GM19023 (cell line): ENCODE measurements around the gene POLE.

Experiments used
- ATAC-seq: cut with Tn5 transposase; IDR thresholded peaks from one replicate; pipeline ENCODE4 v1.9.1; 2021; ENCODE audit warnings: mild to moderate bottlenecking, moderate library complexity; ENCODE audit not compliant: unreplicated experiment

Gene POLE

DNA sequence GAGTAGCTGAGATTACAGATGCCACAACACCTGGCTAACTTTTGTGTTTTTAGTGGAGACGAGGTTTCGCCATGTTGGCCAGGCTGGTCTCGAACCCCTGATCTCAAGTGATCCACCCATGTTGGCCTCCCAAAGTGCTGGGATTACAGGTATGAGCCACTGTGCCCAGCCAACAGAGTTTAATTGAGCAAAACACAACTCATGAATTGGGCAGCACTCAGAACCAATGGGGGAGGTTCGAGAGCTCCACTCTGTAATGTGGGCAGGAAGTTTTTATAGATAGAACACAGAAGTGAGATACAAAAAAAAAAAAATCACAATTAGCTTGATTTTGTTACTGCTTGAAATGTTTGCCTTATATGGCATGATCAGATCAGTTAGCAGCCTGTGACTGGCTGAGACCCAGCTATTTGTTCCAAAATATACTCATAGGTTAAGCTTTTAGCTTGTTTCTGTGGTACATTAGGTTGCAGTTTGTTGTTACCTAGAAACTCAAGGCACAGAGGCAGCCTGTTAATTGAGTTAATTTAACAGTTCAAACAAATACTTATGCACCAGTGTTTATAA lies 69.9 kb downstream of the POLE start:
- no peak for ATAC-seq

DNA sequence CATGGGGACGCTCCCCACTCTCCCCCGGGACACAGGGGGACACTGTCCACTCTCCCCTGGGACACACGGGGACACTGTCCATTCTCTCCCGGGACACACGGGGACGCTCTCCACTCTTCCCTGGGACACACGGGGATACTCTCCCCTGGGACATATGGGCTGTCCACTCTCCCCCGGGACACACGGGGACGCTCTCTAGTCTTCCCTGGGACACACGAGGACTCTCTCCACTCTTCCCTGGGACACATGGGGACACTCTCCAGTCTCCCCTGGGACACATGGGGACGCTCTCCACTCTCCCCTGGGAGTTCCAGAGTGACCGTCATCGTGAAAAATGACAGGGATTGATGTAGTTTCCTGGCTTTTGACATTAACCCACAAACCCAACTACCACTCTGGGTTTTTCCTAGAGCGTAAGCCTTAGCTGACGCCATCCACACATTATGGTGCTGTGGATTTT lies 71.5 kb downstream of the POLE start:
- ATAC-seq = no peak

DNA sequence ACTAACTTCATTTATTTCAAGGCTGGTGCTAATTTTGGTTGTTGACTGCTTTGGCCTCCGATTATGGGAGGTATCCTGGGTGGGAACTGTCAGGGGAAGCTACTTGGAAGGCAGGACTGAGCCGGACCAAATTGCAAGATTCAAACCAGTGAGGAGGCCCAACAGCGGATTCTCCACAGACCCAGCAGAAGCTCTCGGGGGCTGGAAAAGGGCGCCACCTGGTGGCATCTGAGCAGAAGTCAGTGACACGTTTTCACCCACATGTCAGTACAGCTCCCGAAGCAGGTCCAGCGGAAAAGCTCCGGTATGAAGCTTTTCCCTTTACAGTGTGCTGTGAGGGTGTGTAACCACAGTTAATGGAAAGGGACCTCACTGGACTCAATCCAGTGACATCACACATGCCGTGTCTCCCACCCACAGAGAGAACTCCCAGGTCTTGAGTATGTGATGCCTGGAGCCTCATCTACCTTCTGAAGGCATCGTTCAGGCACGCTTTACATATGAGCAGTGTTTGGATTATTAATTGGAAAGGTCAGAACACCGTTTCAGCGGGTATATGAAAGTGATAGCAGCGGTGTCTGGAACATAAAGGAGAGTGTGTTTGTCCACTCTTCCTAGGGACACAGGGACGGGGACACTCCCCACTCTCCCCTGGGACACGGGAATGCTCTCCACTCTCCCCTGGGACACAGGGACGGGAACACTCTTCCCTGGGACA lies 72.1 kb downstream of the POLE start:
- ATAC-seq = no peak

DNA sequence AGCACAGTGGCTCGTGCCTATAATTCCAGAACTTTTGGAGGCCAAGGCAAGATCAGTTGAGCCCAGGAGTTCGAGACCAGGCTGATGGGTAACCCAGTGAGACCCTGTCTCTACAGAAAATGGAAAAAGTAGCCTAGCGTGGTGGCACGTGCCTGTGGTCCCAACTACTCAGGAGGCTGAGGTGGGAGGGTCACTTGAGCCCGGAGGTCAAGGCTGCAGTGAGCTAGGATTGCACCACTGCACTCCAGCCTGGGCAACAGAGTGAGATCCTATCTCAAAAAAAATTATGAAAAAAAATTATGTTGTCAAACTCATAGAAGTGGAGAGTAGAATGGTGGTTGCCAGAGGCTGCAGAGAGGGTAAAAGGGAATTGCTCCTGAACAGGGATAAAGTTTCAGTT lies 73.1 kb downstream of the POLE start:
- ATAC-seq = no peak

DNA sequence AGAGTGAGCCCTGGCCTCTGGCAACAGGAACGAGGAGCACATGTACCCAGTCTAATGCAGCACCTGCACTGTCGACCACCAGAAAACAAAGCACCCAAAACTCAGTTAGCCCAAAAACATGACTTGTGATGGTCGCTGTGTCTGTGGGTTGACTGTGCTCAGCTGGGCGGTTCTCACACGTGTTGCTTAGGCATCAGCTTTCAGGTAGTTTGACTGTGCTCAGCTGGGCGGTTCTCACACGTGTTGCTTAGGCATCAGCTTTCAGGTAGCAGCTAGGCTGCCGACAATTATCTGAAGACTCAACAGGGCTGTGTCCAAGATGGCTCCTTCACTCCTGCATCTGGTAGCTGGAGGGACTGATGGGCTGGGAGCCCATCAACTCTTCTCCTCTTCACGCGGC lies 75.5 kb downstream of the POLE start:
- ATAC-seq = no peak

DNA sequence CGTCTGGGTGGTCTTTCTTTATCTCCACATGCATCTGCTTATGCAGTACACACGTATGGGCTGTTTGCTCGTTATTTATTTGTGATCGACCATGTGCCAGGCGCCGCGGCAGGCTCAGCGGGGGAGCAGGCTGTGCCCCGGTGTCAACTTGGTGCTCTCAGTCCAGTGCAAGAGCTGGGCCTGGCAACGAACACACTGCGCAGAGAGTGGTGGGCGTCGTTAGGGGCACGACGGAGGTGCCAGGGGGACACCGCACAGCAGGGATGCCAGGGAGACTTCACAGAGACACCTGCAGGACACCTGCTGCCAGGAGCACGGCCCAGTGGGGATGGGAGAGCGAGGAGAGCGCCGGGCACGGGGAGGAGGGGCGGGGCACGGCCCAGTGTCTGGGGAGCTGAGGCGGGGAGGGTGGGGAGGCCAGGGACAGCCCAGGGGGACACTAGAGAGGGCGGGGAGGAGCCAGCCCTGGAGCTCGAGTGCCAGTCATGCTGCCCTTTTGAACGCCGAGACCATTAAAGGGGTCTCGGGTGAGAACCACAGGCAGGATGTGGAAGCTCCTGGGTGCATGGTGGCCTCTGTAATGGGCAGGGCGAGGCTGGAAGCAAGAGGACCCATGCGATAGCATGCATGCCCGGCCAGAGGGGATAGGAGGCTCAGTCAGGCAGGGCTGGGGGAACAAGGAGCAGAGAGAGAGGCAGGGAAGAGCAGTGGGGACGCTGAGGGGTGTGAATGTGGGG lies 76.1 kb downstream of the POLE start:
- no peak for ATAC-seq

DNA sequence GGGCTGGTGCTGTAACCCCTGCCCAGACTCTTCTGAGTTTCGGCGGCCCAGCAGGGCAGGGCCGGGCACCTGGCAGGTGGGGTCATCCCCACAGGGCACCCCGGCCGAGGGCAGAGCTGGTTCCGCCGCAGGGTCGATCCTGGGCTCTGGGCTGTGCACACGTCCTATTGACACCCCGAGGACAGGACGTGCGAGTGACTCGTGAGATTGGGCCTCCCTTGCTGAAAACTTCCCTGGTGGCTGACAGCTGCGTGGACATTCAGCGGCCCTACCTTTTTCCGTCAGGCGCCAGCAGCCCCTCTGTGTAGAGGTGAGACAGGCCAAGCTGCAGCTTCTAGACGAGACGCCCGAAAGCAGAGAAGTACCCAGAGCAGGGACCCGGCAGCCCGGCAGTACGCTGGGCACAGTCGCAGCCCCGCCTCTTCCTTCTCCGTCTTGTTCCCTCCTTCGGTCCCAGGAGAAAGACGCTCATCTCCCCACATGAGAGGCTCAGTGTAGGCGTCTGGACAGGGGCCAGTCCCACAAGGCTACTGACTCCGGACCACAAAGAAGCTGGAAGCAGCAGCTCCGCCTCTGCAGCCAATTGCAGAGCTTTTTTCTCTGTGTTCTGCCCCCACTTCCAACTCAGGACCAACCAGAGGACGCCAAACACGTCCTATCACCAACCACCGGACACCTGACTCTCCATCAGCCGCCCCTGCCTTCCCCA lies 76.9 kb downstream of the POLE start, which contains the start of gene LRCOL1:
LRCOL1 (minus strand) TSS at position 532 of the 709 bp plus-strand sequence. CDS start 4,331 bp downstream, outside the sequence.
- ATAC-seq = no peak

DNA sequence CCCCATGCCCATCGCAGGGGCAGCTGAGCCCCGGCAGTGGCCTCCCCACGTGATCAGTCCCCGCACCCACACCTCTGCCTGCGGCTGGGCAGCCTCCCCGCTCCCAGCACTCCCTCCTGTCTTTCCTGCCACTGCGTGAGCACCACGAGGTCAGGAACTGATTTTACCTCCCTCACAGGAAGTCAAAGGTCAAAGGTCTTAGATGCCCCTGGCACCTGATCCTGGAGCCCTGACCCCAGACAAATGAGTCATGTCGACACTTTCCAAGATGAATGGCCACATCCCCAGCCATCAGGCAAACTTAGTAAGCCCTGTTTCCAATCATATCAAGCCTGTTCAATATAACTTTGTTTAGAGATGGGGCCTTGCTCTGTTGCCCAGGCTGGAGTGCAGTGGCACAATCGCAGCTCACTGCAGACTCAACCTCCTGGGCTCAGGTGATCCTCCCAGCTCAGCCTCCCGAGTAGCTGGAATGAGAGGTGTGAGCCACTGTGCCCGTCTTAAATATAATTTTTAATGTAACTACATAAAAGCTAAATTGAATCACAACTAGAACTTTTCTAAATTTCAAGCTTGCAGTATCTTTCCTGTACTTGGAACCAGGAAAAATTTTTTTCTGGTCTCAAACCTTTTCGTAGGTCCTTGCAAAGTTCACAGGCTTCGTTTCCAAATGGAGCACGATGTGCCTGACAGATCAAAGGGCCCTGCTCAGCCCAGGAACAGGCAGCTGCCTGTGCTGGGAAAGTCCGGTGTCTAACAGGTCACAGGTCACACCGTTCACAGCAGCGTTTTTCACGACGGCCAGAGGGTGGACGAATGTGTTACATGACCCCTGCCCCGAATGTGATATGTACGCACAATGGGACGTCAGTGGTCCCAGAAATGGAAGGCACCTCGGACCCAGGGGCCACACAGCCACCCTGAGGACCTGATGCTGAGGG lies 78.6 kb downstream of the POLE start:
- no peak for ATAC-seq

DNA sequence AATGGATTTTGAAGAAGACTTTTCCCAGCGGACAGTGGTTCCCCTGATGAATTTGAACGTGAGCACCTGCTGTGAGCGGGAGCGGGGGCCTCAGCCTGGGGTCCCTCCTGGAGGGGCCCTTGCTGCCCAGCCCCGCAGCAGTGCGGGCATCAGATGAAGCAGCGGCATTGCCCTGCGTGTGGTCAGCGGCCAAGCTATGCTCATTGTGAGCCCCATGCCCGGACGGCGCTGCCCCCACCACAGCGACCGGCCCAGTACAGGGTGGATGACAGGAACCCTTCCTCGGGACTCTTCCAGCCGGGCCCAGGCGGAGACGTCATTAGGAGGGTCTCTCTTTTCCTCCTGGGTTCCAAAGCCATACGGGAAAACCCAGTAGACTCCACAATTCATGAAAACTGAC lies 80.2 kb downstream of the POLE start:
- no peak for ATAC-seq

DNA sequence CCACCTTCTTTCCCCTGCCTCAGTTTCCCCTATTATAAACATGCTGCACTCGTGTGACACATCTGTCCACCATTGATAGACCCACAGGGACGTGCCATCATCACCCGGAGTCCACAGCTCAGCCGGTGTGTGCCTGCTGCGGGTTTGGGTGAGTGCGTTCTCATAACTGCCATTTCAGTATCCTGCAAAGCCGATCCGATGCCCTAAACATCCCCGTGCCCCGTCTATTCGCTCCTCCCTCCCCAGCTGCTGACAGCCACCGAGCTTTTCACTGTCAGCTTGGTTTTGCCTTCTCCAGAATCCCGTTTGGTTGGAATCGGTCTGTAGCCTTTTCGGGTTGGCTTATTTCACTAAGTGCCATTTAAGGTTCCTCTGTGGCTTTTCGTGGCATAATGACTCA lies 80.7 kb downstream of the POLE start:
- ATAC-seq = no peak

DNA sequence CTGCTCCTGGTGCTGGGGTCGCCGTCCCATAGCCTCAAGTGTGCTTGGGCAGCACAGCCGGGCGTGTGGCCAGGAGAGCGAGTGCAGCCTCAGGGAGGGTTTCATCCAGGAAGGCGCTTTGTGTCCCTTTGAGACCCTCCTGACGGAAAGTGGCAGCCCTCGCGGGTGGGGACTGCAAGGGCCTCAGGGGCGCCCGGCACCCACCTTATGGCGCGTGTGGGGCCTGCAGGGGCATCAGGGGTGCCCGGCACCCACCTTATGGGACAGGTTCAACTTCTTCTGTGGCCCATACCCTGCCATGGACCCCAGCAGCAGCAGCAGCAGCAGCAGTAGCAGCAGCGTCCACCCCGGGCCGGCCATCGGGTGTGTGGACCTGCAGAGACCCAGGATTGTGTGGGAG lies 81.2 kb downstream of the POLE start:
- ATAC-seq = no peak

DNA sequence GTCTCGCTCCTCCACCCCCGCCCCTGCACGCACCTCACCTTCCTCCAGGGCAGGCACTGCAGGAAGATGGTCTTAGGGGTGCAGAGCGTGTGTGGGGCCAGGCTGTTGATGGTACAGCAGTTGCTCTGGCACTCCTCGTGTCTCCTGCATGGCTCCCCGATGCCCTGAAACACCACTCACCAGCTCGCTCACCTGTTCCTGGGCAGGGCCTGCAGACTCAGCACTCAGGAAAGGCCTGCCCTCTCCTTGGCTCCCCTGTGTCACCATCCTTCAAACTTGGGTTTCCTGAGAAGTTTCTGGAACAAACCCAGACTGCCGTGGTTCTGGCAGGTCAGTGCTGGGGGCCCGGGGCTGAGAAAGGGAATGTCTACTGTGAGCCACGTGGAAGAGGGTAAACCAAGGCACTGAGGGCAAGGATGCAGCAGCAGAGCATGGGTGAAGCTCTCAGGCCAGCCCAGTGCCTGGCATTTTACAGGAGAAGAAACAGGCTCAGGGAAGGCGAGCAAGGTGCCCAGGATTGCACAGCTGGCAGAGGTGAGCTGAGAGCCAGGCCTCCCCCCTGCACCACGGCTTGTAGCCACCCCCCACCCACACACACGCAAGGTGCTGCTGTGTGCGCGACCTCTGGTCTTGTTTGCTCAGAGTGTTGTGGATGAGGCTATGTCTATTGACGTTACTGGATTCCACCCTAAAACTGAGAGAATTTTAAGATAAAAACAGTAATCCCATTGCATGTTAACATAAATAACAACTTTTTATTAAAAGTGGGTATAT lies 82.3 kb downstream of the POLE start:
- no peak for ATAC-seq

DNA sequence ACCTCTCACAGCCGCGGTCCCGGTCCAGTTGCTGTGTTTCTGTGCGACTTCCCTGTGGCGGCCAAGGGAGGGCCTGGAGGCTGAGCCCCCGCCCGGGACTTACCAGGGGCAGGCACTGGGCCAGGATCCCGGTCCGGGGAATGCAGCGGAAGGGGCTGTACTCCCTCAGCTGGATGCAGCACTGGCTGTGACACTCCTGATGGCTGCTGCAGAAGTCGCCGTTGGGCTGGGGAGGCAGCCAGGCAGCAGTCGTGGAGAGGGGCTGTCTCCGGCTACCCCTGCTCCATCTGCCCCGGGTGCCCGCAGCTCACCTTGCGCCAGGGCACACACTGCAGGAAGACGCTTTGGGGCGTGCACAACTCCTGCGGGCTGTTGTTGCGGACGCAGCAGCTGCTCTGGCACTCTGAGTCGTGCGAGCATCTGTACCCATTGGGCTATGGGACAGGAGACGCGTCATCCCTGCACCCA lies 83.0 kb downstream of the POLE start:
- no peak for ATAC-seq

DNA sequence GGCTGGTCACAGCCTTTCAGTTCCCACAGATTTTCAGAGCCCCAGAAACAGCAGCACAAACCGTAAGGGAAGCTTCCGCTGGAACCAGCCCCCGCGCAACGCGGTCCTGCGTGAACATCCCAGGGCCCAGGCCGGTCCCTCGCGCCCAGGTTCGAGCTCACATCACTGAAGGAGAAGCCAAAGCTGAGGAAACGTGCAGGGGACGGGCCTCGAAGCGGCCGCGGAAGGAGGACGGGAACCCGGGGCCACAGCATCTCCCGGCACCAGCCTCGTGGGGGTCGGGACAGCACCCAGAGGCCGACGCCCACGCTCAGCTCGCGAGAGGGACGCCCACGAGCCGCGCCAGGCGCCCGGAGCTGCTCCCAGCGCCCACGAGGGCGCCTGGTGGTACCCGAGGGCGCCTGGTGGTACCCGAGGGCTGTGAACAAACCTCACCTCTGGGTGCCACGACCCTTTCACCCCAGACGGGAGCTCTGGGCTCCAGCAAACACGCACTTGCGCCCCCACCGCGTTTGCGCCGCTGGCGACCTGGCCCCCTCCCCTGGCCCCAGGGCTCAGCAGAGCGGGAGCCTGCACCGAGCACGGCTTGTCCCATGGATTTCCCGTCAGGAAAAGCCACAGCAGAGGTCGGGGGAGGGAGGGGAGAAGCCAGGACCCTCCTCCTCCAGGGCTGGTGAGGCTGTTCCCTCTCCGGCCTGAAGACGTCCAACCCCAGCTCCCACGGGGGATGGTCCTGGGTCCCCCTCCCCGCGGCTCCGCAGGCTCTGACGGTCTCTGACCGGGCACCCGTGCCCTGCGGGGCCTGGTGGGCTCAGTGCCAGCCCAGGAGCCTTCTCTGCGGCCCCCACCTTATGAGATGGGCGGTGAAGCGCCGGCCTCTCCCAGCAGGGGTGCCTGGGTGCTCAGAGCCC lies 83.6 kb downstream of the POLE start:
- no peak for ATAC-seq

DNA sequence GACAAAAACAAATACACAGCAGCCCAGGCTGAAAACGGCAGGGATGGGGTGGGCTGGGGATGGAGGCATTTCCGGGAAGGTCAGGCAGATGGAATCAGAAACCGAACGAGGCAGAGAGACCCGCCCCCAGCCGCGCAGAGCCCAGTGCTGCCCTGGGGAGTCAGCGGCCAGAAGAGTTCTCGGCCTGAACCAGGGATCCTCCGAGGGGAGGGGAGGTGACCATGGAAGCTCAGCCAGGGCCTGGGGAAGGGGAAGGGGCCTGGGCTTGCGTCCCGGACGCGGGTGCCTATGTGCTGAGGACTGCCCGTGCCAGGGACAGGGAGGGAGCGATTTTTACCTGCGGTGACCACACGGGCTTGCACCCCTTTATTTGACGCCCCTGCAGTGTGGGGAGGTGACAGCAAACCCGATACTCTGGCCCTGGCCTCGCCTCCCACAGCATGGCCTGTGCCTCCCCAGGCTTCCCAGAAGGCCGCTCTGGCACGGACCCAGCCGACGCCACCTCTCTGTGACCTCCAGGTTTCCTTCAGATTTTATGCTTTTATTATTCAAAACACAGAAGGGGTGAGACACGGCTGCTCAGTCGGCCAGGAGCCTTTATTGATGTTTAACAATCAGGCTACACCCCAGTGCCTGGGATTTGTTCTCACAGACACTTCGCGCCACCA lies 84.4 kb downstream of the POLE start:
- ATAC-seq = no peak

DNA sequence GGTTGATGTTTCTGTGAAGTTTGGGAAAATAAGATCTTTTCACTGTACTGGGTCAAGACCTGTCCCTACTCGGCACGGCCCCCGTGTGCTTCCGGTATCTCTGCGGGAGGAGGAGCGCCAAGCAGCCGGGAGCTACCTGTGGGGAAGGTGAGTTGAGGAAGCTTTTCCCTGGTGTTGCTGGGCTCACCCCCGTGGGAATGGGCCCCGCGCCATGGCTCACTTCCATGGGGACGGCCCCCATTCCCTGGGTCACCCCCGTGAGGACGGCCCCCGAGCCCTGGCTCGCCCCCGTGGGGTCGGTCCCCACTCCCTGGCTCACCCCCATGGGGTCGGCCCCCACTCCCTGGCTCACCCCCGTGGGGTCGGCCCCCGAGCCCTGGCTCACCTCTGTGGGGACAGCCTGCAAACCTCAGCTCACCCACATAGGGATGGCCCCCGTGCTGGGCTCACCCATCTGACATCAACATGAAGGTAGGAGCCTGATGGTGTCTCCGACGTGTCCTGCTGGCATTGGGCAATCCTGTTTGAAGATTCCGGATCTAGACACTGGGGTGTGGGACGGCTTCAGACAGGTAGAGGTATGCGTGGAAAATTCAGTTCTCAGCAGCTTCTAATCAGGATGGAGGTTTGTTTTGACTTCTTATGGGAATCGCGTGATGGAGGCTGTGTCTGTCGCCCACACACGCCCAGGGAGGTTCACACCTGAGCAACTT lies 85.8 kb downstream of the POLE start:
- ATAC-seq = no peak
